ENCODE results near the gene PPA2. TPM values are rescaled to one million over a fixed set of nuclear protein-coding genes. Genes with fewer than 3 reads are reported as not detected.

Gene PPA2
- total and polyA plus RNA-seq, 10 of the 15 experiments (the other 5 are each of a cell fraction or from before 2014, with no cell fraction given): 93.8 to 293 (median 146) TPM

DNA sequence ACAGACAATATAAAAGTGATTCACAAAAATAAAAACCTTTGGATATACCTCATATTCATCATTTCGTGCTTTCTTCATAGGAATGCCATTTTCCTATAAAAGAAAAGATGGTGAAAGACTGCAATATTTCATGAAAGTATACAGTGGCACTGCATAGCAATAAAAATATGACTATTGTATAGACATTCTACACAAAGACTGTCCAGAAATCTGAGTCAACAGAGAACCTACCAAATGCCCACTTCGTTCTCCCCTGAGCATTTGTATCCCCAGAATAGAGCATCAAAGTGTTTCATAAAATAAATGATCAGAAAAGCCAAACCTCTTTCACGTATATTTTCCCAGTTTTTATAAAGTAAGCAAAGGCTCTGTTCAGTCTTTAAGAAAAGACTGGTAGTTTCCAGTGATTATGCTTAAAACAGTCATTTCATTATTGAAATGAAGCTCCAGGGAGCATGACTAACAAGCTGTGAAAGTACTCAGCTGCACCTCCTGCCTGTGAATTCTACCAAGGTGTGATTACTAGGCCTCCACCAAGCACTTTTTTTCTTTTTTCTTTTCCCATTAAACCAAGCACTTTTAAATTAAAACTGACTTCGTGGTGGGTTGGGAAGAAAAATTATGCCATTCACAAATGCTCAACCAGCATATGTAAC is 20.2 kb downstream of the PPA2 start (continued):
- TF ChIP-seq, protein P1, sequence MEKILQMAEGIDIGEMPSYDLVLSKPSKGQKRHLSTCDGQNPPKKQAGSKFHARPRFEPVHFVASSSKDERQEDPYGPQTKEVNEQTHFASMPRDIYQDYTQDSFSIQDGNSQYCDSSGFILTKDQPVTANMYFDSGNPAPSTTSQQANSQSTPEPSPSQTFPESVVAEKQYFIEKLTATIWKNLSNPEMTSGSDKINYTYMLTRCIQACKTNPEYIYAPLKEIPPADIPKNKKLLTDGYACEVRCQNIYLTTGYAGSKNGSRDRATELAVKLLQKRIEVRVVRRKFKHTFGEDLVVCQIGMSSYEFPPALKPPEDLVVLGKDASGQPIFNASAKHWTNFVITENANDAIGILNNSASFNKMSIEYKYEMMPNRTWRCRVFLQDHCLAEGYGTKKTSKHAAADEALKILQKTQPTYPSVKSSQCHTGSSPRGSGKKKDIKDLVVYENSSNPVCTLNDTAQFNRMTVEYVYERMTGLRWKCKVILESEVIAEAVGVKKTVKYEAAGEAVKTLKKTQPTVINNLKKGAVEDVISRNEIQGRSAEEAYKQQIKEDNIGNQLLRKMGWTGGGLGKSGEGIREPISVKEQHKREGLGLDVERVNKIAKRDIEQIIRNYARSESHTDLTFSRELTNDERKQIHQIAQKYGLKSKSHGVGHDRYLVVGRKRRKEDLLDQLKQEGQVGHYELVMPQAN (conservative IDR thresholded peaks at IDR 0.05): no peak
- TF ChIP-seq MEF2B (IDR thresholded peaks at IDR 0.05; ENCODE audit: partially characterized antibody, poor library complexity, severe bottlenecking) (peak; percentile 86), RBBP5 (conservative IDR thresholded peaks at IDR 0.05) (no peak), BRCA1 (IDR thresholded peaks at IDR 0.05; ENCODE audit: low read depth, low read length) (no peak), RAD21 (IDR thresholded peaks at IDR 0.05; ENCODE audit: insufficient read depth, low read depth, low read length) (0 out of 2 replicates have a peak, but pooled peaks have one; percentile 22), HDAC6 (IDR thresholded peaks at IDR 0.05; ENCODE audit: unreplicated experiment) (no peak), FOS (IDR thresholded peaks at IDR 0.05; ENCODE audit: borderline replicate concordance, extremely low read depth, insufficient read length) (no peak), HDAC2 (IDR thresholded peaks at IDR 0.05) (no peak), CREB1 (IDR thresholded peaks at IDR 0.05; ENCODE audit: low read depth) (no peak), RFX5 (IDR thresholded peaks at IDR 0.05; ENCODE audit: low read depth, low read length) (no peak), SMAD1 (IDR thresholded peaks at IDR 0.05; ENCODE audit: low read depth, partially characterized antibody) (no peak), CHD2 (IDR thresholded peaks at IDR 0.05; ENCODE audit: borderline replicate concordance, low read depth, low read length) (no peak), JUND (IDR thresholded peaks at IDR 0.05; ENCODE audit: low read depth, low read length) (peak; percentile 64; the same call in 1 of the 2 replicates), RELA (IDR thresholded peaks at IDR 0.05; ENCODE audit: borderline replicate concordance, partially characterized antibody) (no peak)
- TF ChIP-seq, protein P2, sequence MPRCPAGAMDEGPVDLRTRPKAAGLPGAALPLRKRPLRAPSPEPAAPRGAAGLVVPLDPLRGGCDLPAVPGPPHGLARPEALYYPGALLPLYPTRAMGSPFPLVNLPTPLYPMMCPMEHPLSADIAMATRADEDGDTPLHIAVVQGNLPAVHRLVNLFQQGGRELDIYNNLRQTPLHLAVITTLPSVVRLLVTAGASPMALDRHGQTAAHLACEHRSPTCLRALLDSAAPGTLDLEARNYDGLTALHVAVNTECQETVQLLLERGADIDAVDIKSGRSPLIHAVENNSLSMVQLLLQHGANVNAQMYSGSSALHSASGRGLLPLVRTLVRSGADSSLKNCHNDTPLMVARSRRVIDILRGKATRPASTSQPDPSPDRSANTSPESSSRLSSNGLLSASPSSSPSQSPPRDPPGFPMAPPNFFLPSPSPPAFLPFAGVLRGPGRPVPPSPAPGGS (IDR thresholded peaks at IDR 0.05; ENCODE audit: borderline replicate concordance, insufficient read depth, low read depth, low read length, poor library complexity, severe bottlenecking): no peak
- TF ChIP-seq, protein P3, sequence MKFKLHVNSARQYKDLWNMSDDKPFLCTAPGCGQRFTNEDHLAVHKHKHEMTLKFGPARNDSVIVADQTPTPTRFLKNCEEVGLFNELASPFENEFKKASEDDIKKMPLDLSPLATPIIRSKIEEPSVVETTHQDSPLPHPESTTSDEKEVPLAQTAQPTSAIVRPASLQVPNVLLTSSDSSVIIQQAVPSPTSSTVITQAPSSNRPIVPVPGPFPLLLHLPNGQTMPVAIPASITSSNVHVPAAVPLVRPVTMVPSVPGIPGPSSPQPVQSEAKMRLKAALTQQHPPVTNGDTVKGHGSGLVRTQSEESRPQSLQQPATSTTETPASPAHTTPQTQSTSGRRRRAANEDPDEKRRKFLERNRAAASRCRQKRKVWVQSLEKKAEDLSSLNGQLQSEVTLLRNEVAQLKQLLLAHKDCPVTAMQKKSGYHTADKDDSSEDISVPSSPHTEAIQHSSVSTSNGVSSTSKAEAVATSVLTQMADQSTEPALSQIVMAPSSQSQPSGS (IDR thresholded peaks at IDR 0.05; ENCODE audit: low read length): peak; percentile 38; the same call in 1 of the 2 replicates
- TF ChIP-seq, protein P4, sequence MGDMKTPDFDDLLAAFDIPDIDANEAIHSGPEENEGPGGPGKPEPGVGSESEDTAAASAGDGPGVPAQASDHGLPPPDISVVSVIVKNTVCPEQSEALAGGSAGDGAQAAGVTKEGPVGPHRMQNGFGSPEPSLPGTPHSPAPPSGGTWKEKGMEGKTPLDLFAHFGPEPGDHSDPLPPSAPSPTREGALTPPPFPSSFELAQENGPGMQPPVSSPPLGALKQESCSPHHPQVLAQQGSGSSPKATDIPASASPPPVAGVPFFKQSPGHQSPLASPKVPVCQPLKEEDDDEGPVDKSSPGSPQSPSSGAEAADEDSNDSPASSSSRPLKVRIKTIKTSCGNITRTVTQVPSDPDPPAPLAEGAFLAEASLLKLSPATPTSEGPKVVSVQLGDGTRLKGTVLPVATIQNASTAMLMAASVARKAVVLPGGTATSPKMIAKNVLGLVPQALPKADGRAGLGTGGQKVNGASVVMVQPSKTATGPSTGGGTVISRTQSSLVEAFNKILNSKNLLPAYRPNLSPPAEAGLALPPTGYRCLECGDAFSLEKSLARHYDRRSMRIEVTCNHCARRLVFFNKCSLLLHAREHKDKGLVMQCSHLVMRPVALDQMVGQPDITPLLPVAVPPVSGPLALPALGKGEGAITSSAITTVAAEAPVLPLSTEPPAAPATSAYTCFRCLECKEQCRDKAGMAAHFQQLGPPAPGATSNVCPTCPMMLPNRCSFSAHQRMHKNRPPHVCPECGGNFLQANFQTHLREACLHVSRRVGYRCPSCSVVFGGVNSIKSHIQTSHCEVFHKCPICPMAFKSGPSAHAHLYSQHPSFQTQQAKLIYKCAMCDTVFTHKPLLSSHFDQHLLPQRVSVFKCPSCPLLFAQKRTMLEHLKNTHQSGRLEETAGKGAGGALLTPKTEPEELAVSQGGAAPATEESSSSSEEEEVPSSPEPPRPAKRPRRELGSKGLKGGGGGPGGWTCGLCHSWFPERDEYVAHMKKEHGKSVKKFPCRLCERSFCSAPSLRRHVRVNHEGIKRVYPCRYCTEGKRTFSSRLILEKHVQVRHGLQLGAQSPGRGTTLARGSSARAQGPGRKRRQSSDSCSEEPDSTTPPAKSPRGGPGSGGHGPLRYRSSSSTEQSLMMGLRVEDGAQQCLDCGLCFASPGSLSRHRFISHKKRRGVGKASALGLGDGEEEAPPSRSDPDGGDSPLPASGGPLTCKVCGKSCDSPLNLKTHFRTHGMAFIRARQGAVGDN (IDR thresholded peaks at IDR 0.05): no peak
- TF ChIP-seq, protein P5, sequence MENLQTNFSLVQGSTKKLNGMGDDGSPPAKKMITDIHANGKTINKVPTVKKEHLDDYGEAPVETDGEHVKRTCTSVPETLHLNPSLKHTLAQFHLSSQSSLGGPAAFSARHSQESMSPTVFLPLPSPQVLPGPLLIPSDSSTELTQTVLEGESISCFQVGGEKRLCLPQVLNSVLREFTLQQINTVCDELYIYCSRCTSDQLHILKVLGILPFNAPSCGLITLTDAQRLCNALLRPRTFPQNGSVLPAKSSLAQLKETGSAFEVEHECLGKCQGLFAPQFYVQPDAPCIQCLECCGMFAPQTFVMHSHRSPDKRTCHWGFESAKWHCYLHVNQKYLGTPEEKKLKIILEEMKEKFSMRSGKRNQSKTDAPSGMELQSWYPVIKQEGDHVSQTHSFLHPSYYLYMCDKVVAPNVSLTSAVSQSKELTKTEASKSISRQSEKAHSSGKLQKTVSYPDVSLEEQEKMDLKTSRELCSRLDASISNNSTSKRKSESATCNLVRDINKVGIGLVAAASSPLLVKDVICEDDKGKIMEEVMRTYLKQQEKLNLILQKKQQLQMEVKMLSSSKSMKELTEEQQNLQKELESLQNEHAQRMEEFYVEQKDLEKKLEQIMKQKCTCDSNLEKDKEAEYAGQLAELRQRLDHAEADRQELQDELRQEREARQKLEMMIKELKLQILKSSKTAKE (IDR thresholded peaks at IDR 0.05; ENCODE audit: low read depth, poor library complexity, severe bottlenecking): peak; percentile 38

Data from GM12878 (cell line).